K562 (cell line): ENCODE measurements around the gene FBP2. TPM values are rescaled to one million over a fixed set of nuclear protein-coding genes. Genes with fewer than 3 reads are reported as not detected.

ENCODE experiments used
- ATAC-seq: fragments of 200-7000 bp; cut with Tn5 transposase; 3 replicates; pipeline ENCODE4 v1.9.1; 2020; ENCODE audit warnings: moderate library complexity
- BruUV-seq: library from RNA; stranded (reverse); fragments of 400-500 nt; replicated peaks from 2 replicates; lab custom pipeline; 2021; lab: Mats Ljungman, UMichigan
- CTCF ChIA-PET: fragments of 300-600 bp; formaldehyde crosslinking; extraction: SDS; loops from one replicate; lab custom pipeline; 2021; ENCODE audit warnings: low intra/inter-chr PET ratio; lab: Yijun Ruan, JAX
- POLR2A ChIA-PET: fragments of 300-600, 350-650 bp; sonication (Branson Sonifier 250); formaldehyde crosslinking; extraction: SDS; loops from one replicate; lab custom pipeline; 2021; ENCODE audit warnings: antibody characterized with exemption, inconsistent platforms; lab: Yijun Ruan, JAX
- DNase-seq, 4 experiments: peaks; one replicate each; pipeline versions ENCODE4 v3.0.0 to v3.0.0-alpha.2; 2011 to 2018; ENCODE audit warnings: low spot score in 3 of 4, mixed read lengths in 3 of 4; ENCODE audit errors: extremely low read depth in 1 of 4
- FAIRE-seq: peaks from 2 replicates; lab custom pipeline; 2011; peaks lifted over from hg19 to GRCh38; lab: Jason Lieb, UNC
- H2AFZ ChIP-seq: 2 replicates; pipeline ENCODE4 v1.6.0; 2011; ENCODE audit warnings: low read depth, low read length, control low read depth, inconsistent platforms
- H3K27ac ChIP-seq: fragments of 200-600 bp; 3 replicates; pipeline ENCODE4 v1.8.0; 2011; ENCODE audit warnings: low read depth, mild to moderate bottlenecking, control low read depth, inconsistent platforms, low read length, moderate library complexity, mixed read lengths; ENCODE audit errors: extremely low read depth
- H3K27me3 ChIP-seq, 2 experiments: fragments of 300-600 bp in 1 of 2; 2 replicates in 1 of 2; 3 replicates in 1 of 2; pipeline versions ENCODE4 v1.6.0 to v1.8.0; 2011; ENCODE audit warnings: inconsistent platforms in 2 of 2, low read length in 2 of 2, mild to moderate bottlenecking in 1 of 2, mixed read lengths in 1 of 2, moderate library complexity in 1 of 2; ENCODE audit not compliant: control insufficient read depth in 2 of 2, insufficient read depth in 2 of 2
- H3K36me3 ChIP-seq: fragments of 300-600 bp; 3 replicates; pipeline ENCODE4 v1.8.0; 2011; ENCODE audit warnings: mild to moderate bottlenecking, low read length, inconsistent platforms; ENCODE audit not compliant: control insufficient read depth, insufficient read depth
- H3K4me1 ChIP-seq, 2 experiments: fragments of 200-600 bp in 1 of 2; replicated peaks in 1 of 2; 2 replicates in 1 of 2; 3 replicates in 1 of 2; pipeline versions ENCODE4 v1.5.1 to v1.8.0; 2011; ENCODE audit warnings: inconsistent platforms in 2 of 2, low read length in 2 of 2, mild to moderate bottlenecking in 1 of 2, mixed read lengths in 1 of 2, moderate library complexity in 1 of 2; ENCODE audit not compliant: control insufficient read depth in 2 of 2, insufficient read depth in 2 of 2
- H3K4me2 ChIP-seq: 2 replicates; pipeline ENCODE4 v1.6.1; 2011; ENCODE audit warnings: low read length, control low read depth, inconsistent platforms, mixed read lengths; ENCODE audit not compliant: insufficient read depth
- H3K4me3 ChIP-seq: fragments of 200-600 bp; sonication (generic), shearing (Covaris generic); 2 replicates; pipeline ENCODE4 v1.5.1; 2016; ENCODE audit warnings: control low read depth, inconsistent platforms
- H3K79me2 ChIP-seq: fragments of 200-600 bp; 3 replicates; pipeline ENCODE4 v1.8.0; 2011; ENCODE audit warnings: low read length, inconsistent platforms; ENCODE audit not compliant: control insufficient read depth, insufficient read depth
- H3K9ac ChIP-seq, 2 experiments: 2 replicates each; pipeline versions ENCODE4 v1.6.0 to v1.6.1; 2011; ENCODE audit warnings: low read depth in 2 of 2, low read length in 2 of 2, control low read depth in 1 of 2, inconsistent platforms in 1 of 2, mild to moderate bottlenecking in 1 of 2, mixed read lengths in 1 of 2; ENCODE audit not compliant: insufficient read depth in 1 of 2
- H3K9me1 ChIP-seq: one replicate; pipeline ENCODE4 v1.6.0; 2011; ENCODE audit warnings: inconsistent platforms, mild to moderate bottlenecking, low read length, moderate library complexity; ENCODE audit not compliant: control insufficient read depth, insufficient read depth
- H3K9me3 ChIP-seq: replicated peaks from 2 replicates; pipeline ENCODE4 v1.5.1; 2011; ENCODE audit warnings: low read depth, low read length, inconsistent platforms; ENCODE audit not compliant: control insufficient read depth, insufficient read depth
- H4K20me1 ChIP-seq: replicated peaks from 2 replicates; pipeline ENCODE4 v1.6.1; 2011; ENCODE audit warnings: low read length, inconsistent platforms, mixed read lengths; ENCODE audit not compliant: control insufficient read depth, insufficient read depth
- BCL6 ChIP-seq: fragments of 250-450 bp; sonication (Bioruptor Pico); IDR thresholded peaks from 2 replicates; pipeline ENCODE4 v1.4.0; 2020
- FOXM1 ChIP-seq, 2 experiments: fragments of 450-650 bp in 1 of 2; sonication (generic) in 1 of 2; formaldehyde crosslinking in 1 of 2; IDR thresholded peaks; 2 replicates each; pipeline versions ENCODE4 v1.6.1 to v1.9.0; 2017 to 2022; ENCODE audit warnings: low read depth in 2 of 2, mild to moderate bottlenecking in 2 of 2, missing genetic modification reagents in 1 of 2, moderate library complexity in 1 of 2
- GATAD2B ChIP-seq: fragments of 450-650 bp; IDR thresholded peaks from 2 replicates; pipeline ENCODE4 v1.6.1; 2017; ENCODE audit warnings: mild to moderate bottlenecking, borderline replicate concordance
- NFIC ChIP-seq: fragments of 450-650 bp; IDR thresholded peaks from 2 replicates; pipeline ENCODE4 v1.6.1; 2017; ENCODE audit warnings: mild to moderate bottlenecking, inconsistent platforms
- PCBP1 ChIP-seq: fragments of 200-400 bp; formaldehyde crosslinking; IDR thresholded peaks from 2 replicates; pipeline ENCODE4 v1.6.1; 2018; ENCODE audit warnings: mild to moderate bottlenecking, low read depth, low read length; ENCODE audit not compliant: poor library complexity, severe bottlenecking
- POLR2H ChIP-seq: IDR thresholded peaks from 2 replicates; pipeline ENCODE4 v1.6.1; 2016; ENCODE audit warnings: missing genetic modification characterization, low read depth, mild to moderate bottlenecking, control low read depth, missing compliant biosample characterization, moderate library complexity
- RBM22 ChIP-seq: fragments of 200-400 bp; formaldehyde crosslinking; IDR thresholded peaks from 2 replicates; pipeline ENCODE4 v1.6.1; 2018; ENCODE audit warnings: low read length, low read depth; ENCODE audit not compliant: poor library complexity, severe bottlenecking
- ZBTB8A ChIP-seq: fragments of 450-650 bp; IDR thresholded peaks from 2 replicates; pipeline ENCODE4 v1.6.1; 2018; ENCODE audit warnings: mild to moderate bottlenecking, moderate library complexity; ENCODE audit not compliant: partially characterized antibody
- ZNF274 ChIP-seq: IDR thresholded peaks from 2 replicates; pipeline ENCODE4 v1.6.1; 2011; ENCODE audit warnings: low read depth, mild to moderate bottlenecking, low read length, moderate library complexity, borderline replicate concordance
- ZNF408 ChIP-seq: fragments of 250-450 bp; sonication (Bioruptor Pico); IDR thresholded peaks from 2 replicates; pipeline ENCODE4 v1.4.0; 2020; ENCODE audit warnings: low read depth, mild to moderate bottlenecking, moderate library complexity
- in situ Hi-C: fragments of 300-500 bp; cut with MboI; formaldehyde crosslinking; loops from 4 replicates; pipeline ENCODE4 v1.15.0; 2018; ENCODE audit warnings: inconsistent platforms, mixed read lengths
- intact Hi-C: fragments of 100-400 bp; cut with micrococcal nuclease; formaldehyde crosslinking; loops from 2 replicates; pipeline ENCODE4 v1.14.2; 2022
- polyA plus RNA-seq, 8 experiments: library from polyadenylated mRNA; depleted of rRNA in 4 of 8; stranded (reverse) in 5 of 8; unstranded in 3 of 8; fragments of >200 nt; fragmentation: Nextera tagmentation in 2 of 8; fragmentation: Illumina TruSeq in 1 of 8; extraction: Ambion mirVana in 2 of 8; extraction: Trizol in 1 of 8; gene quantifications; 2 replicates each; pipeline versions ENCODE4 v1.2.1 to v1.2.3, GENCODE V29; 2011 to 2014; ENCODE audit warnings: inconsistent platforms in 1 of 8, missing spikeins in 1 of 8
- total RNA-seq, 7 experiments: library from RNA; depleted of rRNA in 6 of 7; stranded (reverse); fragments of >200 nt in 6 of 7; fragmentation: Illumina TruSeq in 2 of 7; extraction: Trizol in 2 of 7; gene quantifications; 2 replicates each; pipeline versions ENCODE4 v1.2.1 to v1.2.3, GENCODE V29; 2011 to 2021; ENCODE audit warnings: low replicate concordance in 1 of 7
- TF ChIP-seq, protein P1 (sequence below): fragments of 450-650 bp; IDR thresholded peaks from 2 replicates; pipeline ENCODE4 v1.7.0; 2016; ENCODE audit warnings: borderline replicate concordance
- TF ChIP-seq, protein P2 (sequence below): fragments of 450-650 bp; formaldehyde crosslinking; conservative IDR thresholded peaks from 2 replicates; pipeline ENCODE4 v1.4.0; 2022; ENCODE audit warnings: mild to moderate bottlenecking, missing genetic modification characterization
- TF ChIP-seq, protein P3 (sequence below): fragments of 450-650 bp; IDR thresholded peaks from 2 replicates; pipeline ENCODE4 v1.6.1; 2014; ENCODE audit warnings: low read depth, mild to moderate bottlenecking, moderate library complexity, borderline replicate concordance

The FBP2 gene
- total and polyA plus RNA-seq, 9 of the 15 experiments (the other 6 are each of a cell fraction or from before 2014, with no cell fraction given), result 0.06 TPM; not detected in 7

DNA sequence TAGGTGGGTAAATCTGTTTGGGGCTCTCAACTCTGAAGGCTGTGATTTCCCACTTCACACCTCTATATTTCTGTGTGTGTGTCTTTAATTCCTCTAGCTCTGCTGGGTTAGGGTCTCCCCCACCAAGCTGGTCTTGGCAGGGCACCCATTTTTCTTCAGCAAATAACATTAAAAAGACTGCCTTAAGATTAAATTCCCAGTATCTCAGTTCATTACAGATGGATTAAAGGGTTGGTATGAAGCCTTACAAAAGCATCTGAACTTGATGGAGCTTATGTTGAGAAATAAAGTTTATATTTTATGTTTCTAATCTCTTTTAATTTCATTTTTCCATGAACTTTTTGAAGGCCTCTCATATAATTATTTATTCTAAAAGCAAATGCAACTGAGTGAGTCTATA is 27.1 kb downstream of the FBP2 start:
- H3K36me3 ChIP-seq, result no peaks in the 10 kb centered on the region
- ChIA-PET CTCF (no interaction called here), POLR2A (interaction anchor here (0.6 kb wide), 1 partner anchor 12 kb away, joined by 3 read pairs; no protein-coding TSS in a partner anchor)
- H3K9me3 ChIP-seq, result no peaks in the 10 kb centered on the region
- no peak overlapping the region for H2AFZ ChIP-seq
- H4K20me1 ChIP-seq, result no peaks in the 10 kb centered on the region
- no peak overlapping the region for H3K4me3 ChIP-seq
- no peak overlapping the region for H3K27ac ChIP-seq
- in situ Hi-C loops, result no loop called here
- BruUV-seq, result no TSS peak
- no peak overlapping the region for H3K4me2 ChIP-seq
- TF ChIP-seq PCBP1, result no peak
- no peak for TF ChIP-seq ZNF274
- no peak for TF ChIP-seq ZNF408 (CRISPR knock-in tag)
- no peak for TF ChIP-seq ZBTB8A
- no peak for TF ChIP-seq GATAD2B
- TF ChIP-seq, protein P1, sequence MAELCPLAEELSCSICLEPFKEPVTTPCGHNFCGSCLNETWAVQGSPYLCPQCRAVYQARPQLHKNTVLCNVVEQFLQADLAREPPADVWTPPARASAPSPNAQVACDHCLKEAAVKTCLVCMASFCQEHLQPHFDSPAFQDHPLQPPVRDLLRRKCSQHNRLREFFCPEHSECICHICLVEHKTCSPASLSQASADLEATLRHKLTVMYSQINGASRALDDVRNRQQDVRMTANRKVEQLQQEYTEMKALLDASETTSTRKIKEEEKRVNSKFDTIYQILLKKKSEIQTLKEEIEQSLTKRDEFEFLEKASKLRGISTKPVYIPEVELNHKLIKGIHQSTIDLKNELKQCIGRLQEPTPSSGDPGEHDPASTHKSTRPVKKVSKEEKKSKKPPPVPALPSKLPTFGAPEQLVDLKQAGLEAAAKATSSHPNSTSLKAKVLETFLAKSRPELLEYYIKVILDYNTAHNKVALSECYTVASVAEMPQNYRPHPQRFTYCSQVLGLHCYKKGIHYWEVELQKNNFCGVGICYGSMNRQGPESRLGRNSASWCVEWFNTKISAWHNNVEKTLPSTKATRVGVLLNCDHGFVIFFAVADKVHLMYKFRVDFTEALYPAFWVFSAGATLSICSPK, result no peak
- TF ChIP-seq NFIC, result no peak
- no peak for TF ChIP-seq RBM22
- TF ChIP-seq, protein P2, sequence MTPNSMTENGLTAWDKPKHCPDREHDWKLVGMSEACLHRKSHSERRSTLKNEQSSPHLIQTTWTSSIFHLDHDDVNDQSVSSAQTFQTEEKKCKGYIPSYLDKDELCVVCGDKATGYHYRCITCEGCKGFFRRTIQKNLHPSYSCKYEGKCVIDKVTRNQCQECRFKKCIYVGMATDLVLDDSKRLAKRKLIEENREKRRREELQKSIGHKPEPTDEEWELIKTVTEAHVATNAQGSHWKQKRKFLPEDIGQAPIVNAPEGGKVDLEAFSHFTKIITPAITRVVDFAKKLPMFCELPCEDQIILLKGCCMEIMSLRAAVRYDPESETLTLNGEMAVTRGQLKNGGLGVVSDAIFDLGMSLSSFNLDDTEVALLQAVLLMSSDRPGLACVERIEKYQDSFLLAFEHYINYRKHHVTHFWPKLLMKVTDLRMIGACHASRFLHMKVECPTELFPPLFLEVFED (CRISPR knock-in tag), result no peak
- TF ChIP-seq POLR2H, result no peak
- TF ChIP-seq, protein P3, sequence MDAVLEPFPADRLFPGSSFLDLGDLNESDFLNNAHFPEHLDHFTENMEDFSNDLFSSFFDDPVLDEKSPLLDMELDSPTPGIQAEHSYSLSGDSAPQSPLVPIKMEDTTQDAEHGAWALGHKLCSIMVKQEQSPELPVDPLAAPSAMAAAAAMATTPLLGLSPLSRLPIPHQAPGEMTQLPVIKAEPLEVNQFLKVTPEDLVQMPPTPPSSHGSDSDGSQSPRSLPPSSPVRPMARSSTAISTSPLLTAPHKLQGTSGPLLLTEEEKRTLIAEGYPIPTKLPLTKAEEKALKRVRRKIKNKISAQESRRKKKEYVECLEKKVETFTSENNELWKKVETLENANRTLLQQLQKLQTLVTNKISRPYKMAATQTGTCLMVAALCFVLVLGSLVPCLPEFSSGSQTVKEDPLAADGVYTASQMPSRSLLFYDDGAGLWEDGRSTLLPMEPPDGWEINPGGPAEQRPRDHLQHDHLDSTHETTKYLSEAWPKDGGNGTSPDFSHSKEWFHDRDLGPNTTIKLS, result no peak
- no peak for TF ChIP-seq FOXM1 (IDR thresholded peaks at IDR 0.05; ENCODE audit: low read depth)
- TF ChIP-seq FOXM1 (CRISPR knock-in tag; IDR thresholded peaks at IDR 0.05; ENCODE audit: low read depth), result no peak
- TF ChIP-seq BCL6, result no peak
- no peak for DNase-seq
- H3K4me1 ChIP-seq, result no peaks in the 10 kb centered on the region
- H3K79me2 ChIP-seq, result no peaks in the 10 kb centered on the region
- no peak overlapping the region for H3K9ac ChIP-seq
- peaks cover 21 to 55% of the 10 kb centered on the region in 2 experiments; a peak in 4 of 5 replicates for H3K27me3 ChIP-seq
- no peaks in the 10 kb centered on the region for H3K9me1 ChIP-seq
- FAIRE-seq, result no peak
- ATAC-seq, result no peak
- intact Hi-C loops, result no loop called here
